GM18508 (cell line): ENCODE data around the gene ANTXR2.

ENCODE experiments used
- ATAC-seq: cut with Tn5 transposase; IDR thresholded peaks from one replicate; pipeline ENCODE4 v1.9.1; 2021; ENCODE audit warnings: moderate number of reproducible peaks; ENCODE audit not compliant: insufficient read depth, unreplicated experiment

Gene ANTXR2

DNA sequence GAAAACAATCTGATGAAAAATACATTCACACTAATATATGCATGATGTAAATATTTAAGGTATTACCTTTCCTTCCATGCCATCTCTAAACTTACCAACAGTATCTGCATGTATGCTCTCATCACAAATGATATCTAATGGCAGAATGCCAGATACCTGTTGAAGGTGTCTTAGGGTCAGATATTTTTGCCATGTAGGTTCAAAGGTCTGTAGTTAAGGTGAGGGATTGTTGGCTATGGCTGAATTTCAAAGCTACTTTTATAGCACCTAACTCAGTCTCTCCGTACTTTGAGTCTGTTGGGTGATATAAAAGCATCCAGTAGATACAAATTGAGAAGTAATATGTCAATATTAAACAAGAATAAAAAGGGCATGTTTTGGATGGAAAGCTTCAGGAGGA is 19.8 kb upstream of the ANTXR2 start:
- no peak for ATAC-seq

DNA sequence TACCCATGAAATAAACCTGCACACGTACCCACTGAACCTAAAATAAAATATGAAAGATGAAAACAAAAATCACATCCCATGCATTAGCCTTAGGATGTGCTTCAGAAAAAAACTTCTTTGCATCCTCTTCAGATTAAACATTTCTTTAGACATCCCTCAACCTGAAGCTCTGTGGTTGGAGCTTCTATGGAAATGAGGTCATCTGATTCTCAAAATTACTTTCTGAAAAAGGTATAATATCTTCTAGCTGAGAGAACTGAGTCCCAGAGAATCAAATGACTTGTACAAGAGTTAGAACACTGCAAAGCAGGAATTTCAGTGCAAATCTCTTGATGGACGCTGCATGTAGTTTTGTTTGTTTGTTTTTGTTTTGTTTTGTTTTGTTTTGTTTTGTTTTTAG is 19.1 kb upstream of the ANTXR2 start:
- ATAC-seq: no peak

DNA sequence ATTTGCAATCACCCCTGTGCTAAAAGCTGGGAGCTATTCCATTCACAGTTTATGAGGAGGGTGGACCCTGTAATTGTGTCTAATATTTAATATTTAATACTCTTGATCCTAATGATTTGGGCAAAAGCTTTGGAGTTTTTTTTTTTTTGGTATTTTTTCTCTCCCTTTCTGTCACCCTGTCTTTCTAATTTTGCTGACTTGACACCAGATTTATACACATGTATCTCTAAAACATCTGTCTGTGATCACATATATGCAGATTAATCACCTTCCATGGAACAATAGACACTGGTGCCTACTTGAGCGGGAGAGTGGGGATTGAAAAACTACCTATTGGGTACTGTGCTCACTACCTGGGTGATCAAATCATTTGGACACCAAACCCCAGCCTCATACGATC is 18.7 kb upstream of the ANTXR2 start:
- no peak for ATAC-seq

DNA sequence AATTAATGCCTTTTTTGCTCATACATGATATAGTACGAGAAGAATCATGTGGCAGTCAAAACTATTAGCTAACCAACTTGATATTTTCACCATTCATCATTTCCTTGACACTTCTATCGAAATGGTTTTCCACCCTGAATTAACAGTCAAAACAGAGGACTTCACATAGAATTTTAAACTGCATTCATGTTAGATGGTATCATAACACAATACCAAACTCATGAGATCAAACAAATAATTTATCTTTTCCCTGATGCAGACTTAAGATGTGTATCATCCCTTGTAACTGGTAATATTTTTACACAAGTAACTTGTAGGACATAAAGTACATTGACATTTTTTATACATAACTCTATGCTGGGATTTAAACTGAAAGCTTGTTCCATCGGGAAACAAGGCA is 18.2 kb upstream of the ANTXR2 start:
- ATAC-seq: no peak

DNA sequence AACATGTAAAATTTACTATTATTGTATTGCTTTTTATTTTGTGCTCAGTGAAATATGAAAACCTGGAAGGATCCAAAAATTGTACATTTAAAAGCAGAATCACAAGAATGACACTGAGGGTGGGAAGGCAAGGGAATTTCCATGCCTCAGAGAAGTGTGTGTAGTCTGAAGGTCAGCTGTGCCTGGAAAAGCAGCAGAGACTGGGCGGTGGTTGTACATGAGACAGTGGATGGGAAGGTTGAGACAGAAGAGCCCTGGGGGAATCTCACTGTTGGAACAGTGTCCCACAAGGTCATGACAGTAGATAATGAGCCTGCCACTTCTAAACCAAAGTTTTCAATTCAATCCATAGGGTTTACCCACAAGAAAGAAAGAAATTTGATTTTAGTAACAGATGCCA is 17.1 kb upstream of the ANTXR2 start:
- ATAC-seq: no peak

DNA sequence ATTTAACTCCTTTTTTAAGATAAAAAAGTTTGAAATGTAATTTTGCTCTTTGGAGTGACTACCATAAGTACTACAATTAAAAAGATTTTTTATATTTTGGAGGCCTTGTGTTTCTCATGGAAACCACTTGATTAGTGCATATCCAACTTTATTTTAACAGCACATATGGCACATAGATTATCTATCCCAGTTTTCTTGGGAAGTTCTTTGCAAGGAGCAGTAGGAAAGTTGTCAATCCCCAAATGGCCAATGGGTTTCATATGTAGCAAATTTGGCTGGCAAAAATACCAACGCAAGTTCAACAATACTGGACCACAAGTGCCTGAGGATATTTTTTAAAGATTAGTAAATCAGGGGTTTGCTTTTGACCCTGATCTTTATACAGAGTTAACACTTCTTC is 15.4 kb upstream of the ANTXR2 start:
- no peak for ATAC-seq

DNA sequence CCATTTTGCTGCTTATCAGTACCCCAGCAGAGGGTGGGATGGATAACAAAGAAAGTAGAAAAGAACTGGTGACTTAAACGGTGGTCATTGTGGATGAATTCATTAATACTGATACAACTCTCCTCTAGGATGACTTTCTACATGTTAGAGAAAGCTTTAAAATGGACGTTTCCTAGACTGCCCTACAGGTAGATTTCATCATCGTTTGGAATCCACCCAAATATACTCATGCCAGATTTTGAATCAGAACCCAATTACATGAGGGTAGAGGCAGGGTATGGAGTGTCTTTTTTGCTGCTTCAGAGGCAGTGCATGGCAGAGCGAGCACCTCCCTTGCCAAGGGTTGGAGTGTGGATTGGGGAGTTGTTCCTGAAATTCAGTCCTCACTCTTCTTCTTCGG is 13.3 kb upstream of the ANTXR2 start:
- no peak for ATAC-seq

DNA sequence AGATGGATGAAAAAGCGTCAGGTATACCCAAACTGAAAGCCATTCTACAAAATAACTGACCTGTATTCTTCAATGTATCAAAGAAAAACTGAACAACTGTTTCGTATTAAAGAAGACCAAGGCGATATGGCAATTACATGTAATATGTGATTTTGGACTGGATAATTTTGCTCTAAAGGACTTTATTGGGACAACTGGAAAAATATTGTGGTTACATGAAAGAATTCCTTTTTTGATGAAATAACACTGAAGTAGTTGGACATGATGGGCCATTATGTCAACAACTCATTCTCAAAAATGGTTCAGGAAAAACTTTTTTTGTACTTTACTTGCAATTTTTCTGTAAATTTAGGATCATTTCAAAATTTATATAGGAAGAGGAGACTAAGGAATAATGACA is 12.1 kb upstream of the ANTXR2 start:
- ATAC-seq: no peak

DNA sequence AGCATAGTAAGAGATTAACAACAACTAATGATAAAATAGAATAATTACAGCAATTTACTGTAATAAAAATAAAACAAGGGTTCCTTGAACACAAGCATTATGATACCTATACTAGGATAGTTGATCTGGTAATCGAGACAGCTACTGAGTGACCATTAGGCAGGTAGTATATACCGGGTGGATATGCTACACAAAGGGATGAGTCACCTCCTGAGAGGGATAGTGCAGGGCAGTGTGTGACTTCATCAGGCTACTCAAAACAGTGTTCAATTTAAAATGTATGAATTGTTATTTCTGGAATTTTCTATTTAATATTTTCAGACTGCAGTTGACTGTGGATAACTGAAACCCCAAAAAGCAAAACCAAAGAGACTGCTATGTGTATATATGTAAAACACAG is 9.7 kb upstream of the ANTXR2 start:
- ATAC-seq: no peak

DNA sequence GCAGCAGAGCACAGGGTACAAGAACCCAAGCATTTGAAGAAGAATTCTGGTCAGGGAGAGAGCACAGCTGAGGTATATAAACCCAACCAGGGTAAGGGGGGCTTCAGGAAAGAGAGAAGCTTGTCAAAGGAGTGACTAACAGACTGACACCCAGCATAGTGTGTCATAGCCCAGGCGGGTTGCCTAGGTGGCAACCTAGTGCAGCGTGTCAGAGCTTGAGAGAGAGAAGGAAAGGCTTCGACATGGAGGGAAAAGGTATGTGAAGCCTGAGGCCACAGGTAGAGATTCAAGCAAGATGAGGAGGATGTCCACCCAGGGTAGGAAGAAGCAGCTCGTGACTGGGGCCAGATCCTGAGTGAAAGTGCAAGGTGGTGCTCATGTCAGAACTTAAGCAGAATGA is 8.5 kb upstream of the ANTXR2 start:
- no peak for ATAC-seq

DNA sequence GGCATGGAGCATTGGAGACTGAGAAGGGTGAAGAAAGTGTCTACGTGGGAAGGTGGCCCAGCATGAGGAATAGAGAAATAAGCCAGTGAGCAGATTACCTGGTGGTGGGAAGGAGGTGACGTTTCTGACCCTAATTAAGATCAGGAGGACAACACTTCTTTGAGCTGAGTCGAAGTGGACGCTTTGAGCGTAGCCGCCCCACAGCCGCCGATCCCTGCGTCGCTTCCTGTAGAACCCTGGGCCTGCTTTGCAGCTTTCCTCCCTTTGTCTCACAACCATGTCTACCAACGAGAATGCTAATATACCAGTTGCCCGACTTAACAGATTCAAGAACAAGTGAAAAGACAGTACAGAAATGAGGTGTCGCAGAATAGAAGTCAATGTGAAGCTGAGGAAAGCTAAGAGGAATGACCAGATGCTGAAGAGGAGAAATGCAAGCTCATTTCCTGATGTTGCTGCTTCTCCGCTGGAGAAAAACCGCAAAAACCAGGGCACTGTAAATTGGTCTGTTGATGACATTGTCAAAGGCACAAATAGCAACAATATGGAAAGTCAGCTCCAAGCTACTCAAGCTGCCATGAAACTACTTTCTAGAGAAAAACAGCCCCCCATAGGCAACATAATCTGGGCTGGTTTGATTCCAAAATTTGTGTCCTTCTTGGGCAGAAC is 6.4 kb upstream of the ANTXR2 start:
- no peak for ATAC-seq

DNA sequence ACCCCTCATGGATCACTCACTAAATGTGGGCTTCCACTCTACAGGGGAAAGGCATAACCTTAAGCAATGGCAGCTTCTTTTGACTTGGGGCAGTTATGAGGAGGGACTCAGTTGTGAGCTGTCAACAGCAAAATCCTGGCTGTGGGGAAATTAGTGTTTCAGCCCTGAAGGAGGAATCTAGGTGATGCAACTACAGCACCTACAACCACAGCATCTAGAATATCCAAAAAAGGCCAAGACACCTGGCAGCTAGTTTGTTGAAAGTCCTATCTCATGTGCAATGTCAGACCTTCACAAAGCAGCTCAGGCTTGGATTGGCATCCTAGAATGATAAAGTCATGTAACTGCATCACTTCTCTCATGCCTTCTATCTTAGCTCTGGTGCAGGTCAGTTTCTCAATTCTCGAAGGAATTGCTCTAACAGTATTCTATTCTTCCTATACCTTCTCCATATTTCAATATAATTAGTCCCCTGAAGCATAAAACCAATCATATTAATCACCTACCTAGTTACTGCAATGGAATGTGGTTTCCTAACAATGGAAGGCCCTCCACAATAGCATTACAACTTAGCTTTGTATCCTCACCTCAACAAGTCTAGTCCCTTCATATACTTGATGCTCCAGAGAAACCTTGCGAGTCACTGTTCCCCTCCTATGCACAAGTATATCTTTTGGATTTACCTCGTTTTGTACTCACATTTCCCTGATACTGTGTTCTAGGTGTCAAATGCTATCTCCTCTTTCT is 5.5 kb upstream of the ANTXR2 start:
- no peak for ATAC-seq

DNA sequence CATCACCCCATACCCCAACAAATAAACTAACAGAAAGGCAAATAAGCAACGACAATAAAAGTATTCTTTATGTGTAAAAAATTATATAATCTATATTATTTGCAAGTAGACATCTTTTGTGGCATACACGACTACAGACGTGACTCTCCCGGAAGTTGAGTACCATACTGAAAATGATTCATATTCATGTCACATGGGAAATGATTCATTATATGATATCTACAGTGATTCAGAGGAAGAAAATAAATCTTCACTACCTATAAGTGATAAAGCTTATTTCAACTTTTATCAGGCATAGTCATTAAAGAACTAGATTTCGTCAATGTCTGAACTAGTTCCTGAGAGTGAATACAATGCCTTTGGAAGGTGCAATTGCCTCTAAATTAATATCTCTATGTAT is 4.6 kb upstream of the ANTXR2 start:
- no peak for ATAC-seq

DNA sequence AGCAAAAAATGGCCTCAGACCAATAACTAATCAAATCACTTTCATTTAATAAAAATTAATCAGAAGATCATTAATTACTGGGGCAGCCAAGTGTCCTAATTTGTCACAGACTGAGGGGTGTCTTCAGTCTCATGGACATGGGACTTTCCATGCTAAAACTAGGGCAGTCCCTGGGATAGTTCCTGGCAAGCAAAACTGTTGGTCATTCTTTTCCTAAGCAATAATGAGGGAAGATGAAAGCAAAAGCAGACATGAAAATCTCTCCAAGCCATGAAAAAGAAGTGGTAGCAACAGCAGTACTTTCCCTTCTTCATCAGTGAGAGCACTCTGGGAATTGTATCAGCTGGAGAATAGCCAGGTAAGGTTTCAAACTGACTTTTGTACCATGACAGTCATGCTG is 3.7 kb upstream of the ANTXR2 start:
- no peak for ATAC-seq

DNA sequence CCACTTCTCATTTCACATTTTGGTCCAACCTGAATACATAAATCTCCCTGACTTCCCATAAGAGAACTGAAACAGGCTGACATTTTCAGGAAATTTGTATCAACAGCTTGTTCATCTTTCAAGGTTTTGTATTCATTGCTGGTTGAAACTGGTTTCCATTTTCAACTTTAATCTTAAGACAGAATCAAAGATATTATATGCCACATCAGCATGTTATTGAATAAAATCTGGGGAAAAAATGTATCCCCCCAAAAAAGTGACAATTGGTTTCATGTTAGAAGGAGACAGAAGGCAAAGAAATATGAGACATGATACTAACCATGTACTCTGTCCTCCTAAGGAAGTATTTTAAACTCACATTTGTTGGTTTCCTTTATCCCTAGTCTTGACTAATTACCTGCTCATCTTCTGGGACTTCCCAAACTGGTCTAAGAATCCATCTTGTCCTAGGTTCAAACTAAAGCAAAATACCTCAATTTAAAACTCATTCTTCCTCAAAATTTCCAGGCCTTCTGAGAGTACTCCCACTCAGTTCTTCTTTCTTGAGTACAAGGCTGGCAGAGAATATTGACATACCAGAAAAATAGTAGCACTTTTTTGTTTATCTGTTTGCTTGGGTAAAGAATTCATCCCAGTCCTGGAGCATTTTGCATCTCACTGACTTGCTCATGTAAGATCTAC is 3.1 kb upstream of the ANTXR2 start:
- no peak for ATAC-seq

DNA sequence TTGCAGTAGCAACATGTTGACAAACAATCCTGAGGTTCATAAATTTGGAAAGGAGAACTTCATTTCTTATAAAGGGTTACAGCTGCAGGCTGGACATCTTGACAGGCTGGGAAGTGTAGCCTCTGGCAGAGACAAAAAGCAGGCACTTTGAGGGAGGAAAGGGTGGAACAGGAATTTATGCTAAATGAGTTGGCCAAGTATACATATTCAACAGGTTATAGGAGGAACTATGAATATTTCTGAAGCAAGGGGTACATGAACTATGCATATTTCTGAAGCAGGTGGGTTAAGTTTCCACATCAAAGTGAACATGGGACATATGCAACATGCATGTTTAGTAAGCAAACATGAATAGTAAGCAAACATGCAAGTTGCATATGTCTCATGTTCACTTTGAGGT is 1.6 kb upstream of the ANTXR2 start:
- ATAC-seq: no peak

DNA sequence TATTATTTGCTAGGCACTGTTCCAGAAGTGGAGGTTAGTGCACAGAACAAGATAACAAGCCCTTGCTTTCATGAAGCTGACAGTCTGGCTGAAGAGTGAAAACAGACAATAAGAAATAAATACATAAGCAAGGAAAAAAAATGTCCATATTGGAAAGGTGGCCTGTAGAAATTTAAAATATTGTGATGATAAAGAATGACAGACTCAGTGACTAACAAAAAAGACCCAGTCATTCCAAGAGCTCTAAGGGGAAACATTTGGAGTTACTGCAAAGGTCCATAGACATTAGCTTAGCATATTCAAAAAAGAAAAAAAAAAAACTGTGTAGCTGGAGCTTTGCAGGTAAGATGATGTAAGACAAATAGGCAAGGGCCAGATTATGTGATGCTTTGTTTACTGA is 1.0 kb upstream of the ANTXR2 start:
- no peak for ATAC-seq

DNA sequence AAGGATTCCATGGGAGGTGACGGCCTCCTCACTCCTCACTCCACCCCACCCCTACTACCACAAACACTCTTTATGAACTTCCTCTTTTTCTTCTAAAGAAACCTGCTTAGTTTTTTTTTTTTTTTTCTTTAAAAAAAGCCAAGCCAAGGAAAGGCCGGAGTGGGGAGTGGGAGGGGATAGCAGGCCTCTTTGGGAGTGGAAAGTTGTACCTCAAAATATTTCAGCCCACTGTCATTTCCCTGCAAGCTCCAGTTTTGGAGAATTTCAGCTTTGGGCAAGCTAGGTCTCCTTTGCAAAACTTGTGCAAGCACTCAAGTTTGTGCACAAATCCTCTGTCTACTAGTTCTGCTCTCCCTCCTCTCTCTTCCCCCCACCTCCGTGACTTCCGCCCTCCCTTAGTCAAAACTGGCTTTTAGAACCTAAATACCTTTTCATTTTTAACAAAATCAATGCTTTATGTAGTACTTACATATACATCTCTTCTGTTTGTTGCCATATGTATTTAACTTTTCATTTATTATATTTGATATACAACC is 512 bp upstream of the ANTXR2 start:
- peak; percentile 37 for ATAC-seq

DNA sequence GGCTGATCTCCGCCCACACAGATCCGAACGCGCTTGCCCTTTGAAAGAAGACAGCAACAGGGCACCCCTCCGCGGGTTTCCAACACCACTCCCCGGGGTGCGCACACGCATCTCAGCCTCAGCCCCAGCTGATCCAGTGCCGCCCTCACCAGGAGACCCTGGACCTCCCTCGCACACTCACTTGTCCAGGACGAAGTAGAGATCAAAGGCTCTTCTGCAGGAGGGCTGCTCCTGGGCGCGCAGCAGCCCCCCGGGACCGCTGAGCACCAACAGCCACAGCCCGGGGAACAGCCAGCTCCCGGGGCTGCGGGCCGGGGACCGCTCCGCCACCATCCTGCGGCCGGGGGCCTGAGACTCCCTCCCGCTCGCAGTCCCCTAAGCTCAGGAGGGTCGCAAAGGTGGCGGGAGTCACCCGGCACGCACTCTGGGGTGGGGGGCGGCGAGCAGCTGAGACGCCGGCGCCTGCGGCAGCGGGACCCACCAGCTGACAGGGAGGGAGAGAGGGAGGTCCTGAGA is 743 bp downstream of the ANTXR2 start:
- ATAC-seq: no peak

DNA sequence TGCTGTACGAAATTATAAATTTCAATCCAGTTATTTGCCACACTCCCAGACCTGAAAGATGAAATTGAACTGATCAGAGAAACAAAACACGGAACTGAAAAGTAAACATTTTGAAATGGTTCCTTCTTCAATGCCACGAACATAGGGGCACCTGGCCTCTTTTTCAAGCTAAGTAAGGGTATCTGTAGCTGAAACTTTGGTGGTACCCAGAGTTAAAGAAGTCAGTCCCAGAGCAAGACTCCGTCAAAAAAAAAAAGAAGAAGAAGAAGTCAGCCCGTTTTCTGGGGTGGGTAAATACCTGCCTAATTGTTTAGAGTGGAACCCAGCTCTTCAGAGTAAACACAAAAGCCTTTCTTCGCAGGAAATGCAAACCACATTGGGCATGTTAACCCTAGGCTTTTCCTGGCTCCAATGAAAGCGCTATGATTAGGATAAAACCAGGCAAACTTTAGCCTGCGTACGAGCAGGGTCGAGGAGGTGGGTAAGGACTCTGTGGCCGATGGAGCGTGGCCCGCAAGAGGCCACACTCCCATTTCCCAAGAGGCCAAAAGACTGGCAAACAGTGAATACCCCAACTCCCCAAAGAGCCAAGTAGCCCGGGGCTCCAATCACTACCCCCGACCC is 1.3 kb downstream of the ANTXR2 start:
- ATAC-seq: no peak
